GM19035 (cell line): ENCODE measurements around the gene PDE7B.

Source experiments
- ATAC-seq: cut with Tn5 transposase; IDR thresholded peaks from one replicate; pipeline ENCODE4 v1.9.1; 2021; ENCODE audit not compliant: unreplicated experiment

Gene PDE7B

GRCh38 chr6:135983093-135983492 lies 131.6 kb downstream of the PDE7B start:
- no peak for ATAC-seq

GRCh38 chr6:135983718-135984343 lies 132.3 kb downstream of the PDE7B start:
- no peak for ATAC-seq

DNA sequence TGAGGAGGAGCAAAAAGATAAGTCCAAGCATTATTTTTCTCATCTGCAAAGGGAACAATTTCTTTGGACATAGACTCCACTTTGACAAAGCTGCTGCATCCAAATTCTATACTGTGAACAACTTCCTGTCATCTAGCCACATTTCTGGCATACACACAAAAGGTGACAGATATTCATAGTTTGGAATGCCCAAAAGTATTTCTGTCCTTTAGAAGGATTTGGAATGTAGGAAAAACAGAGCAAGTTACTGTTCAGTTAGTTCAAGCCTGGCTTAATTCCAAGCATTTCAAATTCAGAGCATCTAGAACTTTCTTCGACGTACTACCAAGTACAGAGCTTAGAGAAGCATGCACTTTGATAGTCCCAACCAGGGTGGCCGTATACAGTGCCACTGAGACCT lies 134.0 kb downstream of the PDE7B start:
- ATAC-seq: no peak

DNA sequence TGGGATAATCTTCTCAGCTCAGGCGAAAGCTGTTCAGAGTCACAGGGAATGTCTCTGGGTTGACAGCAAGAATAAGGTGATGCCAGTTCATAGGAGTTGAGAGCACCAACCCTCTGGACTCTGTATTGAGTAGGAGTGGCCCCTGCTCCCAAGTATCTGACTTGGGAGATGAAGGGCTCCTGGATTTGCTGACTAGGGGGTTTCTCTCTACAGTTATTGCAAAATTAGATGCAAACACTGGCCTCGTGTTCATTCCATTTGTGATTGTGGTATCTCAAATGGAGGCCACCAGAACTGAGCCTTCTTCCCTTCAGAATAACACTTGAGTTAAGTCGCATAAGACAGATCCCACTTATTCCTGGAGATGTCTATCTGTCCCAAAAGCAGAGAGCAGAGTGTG lies 135.7 kb downstream of the PDE7B start:
- no peak for ATAC-seq

DNA sequence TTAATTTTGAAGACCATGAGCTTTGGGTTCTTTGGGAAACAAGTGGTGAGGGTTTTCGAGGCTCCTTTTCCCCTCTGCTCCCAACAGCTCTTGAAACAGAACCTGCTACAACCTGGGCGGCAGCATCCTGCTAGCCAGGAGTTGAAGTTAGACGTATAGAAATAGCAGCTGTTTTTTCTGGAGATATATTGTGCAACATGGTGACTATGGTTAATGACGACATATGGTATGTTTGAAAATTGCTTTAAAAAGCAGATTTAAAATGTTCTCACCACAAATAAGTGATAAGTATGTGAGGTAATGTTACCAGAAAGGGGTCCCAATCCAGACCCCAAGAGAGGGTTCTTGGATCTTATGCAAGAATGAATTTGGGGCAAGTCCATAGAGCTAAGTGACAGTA lies 138.9 kb downstream of the PDE7B start:
- ATAC-seq: no peak

DNA sequence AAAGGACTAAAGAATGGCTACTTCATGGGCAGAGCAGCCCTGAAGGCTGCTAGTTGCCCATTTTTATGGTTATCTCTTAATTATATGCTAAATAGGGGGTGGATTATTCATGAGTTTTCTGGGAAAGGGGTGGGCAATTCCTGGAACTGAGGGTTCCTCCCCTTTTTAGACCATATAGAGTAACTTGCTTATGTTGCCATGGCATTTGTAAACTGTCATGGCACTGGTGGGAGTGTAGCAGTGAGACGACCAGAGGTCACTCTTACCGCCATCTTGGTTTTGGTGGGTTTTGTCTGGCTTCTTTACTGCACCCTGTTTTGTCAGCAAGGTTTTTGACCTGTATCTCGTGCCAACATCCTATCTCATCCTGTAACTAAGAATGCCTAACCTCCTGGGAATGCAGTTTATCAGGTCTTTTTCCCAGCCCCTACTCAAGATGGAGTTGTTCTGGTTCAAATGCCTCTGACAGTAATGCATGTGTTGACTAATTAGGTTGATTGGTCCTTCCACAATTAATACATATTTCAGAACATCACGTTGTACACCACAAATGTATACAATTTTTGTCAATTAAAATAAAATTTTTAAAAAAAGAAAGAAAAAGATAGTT lies 139.5 kb downstream of the PDE7B start:
- no peak for ATAC-seq

- no peak for ATAC-seq
Observed at GRCh38 chr6:135992739-135993138, 141.2 kb downstream of the PDE7B start.

DNA sequence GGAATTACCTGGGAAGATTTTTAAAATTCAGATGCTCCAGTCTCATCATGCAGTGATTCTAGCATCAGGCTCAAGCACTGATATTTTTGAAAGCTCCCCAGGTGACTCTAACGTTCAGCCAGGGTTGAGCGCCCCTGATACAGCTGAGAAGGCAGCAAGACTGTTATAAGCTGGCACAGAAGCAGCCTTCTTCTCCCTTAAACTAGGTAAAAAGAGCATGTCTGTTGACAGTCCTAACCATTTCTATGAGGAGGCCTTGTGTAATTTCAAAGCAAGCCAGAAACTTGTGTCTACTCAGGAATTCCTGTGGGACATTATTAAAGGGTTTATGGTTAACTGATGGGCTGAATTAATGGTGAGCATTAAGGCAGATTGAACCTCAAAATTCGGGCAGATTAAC lies 141.9 kb downstream of the PDE7B start:
- ATAC-seq: no peak

GRCh38 chr6:135994857-135995544 lies 143.5 kb downstream of the PDE7B start:
- no peak for ATAC-seq

DNA sequence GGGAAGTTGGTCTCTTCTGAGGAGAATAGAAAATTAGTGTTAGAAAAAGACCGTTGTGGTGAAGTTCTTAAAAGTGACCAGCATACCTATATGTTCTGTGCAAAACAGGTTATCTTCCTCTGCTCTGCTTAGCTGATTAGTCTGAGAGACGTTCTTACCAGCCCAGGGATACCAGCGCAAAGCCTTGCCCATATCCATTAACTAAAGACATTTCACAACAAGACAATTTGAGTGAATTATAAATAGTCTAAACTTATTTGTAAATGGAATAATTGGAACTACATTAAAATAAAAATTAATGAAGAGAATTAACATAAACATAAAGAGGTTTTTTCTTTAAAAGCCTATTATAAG lies 144.0 kb downstream of the PDE7B start:
- ATAC-seq: no peak

GRCh38 chr6:135996668-135997067 lies 145.2 kb downstream of the PDE7B start:
- no peak for ATAC-seq

DNA sequence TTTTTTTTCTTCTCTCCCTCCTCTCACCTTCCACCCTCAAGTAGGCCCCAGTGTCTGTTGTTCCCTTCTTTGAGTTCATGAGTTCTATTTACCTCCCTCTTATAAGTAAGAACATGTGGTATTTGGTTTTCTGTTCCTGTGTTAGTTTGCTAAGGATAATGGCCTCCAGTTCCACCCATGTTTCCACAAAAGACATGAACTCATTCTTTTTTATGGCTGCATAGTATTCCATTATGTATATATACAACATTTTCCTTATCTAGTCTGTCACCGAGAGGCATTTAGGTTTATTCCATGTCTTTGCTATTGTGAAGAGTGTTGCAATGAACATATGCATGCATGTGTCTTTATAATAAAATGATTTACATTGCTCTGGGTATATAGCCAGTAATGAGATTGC lies 147.9 kb downstream of the PDE7B start:
- ATAC-seq: no peak

DNA sequence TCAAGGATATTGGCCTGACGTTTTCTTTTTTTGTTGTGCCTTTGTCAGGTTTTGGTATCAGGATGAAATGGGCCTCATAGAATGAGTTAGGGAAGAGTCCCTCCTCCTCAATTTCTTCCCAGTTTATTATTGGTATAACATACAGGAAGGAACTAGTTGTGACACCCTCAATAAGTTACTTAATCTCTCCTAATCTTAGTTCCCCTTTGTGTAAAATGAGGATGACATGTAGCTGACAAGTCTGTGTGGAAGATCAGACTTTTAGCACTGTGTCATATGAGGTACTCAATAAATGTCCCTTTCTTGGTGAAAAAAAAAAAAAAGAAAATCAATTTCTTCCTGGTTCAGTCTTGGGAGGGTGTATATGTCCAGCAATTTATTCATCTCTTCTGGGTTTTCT lies 155.8 kb downstream of the PDE7B start:
- ATAC-seq: no peak

DNA sequence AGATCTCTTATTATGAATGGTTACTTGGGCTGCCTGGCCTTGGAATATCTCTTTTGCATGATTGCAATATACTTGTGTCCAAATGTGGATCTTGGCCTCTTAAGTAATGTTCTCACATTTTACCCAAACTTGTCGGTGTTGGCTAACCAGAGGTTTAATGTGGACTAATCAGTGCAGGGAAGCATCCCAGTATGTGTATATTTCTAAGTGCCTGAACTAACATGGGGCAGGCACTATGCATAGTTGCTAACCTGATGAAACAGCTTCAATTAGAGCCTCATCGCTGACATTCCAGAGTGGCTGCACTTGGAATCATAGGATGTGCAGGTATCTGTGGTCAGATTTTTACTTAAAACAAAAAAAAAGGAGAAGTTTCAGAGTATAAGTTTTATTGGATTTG lies 160.0 kb downstream of the PDE7B start:
- ATAC-seq: no peak

- ATAC-seq: no peak
Observed at GRCh38 chr6:136012198-136012887, 160.8 kb downstream of the PDE7B start.

GRCh38 chr6:136012943-136013342 lies 161.4 kb downstream of the PDE7B start:
- ATAC-seq: no peak

DNA sequence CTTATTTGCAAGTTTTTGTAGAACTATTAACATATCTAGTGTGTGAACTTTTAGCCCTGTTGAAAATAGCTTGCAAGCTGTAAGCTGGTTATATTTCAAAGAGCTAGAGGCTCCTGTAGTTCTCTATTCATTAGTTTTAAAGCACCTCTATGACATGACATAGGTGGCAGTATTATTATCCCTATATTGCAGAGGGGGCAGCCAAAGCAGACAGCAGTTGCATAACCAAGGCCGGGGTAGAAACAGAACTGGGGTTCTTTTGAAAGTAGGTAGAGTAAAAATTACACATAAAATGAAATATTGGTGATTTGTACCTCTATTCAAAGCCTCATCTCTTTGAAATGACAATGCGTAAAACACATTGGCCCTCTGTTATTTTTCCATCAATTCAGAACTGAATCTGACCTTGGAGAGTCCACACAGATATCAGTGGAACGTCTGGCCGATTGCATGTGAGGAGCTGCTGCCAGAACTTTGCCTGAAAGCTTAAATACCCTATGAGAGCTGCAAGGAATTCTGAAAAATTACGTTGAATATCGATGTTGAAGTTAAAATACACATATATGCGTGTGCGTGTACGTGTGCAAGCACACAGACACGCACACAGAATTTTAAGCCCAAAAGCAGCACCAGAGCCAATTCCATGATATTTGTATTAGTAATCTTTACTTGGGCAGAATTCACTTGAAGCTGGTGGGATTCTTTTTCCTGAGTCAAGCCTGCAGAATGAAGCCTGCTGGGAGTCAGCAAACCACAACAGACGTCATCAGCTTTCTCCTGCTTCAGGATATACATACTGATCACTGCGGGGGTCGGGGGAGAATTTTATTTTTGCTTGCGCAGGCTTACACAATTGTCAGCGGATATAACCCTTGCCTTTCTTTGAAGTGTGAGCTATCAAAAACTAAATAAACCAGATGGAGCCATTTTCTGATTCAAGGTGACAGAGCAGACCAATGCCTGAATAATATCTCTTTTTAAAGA lies 163.2 kb downstream of the PDE7B start:
- no peak for ATAC-seq

DNA sequence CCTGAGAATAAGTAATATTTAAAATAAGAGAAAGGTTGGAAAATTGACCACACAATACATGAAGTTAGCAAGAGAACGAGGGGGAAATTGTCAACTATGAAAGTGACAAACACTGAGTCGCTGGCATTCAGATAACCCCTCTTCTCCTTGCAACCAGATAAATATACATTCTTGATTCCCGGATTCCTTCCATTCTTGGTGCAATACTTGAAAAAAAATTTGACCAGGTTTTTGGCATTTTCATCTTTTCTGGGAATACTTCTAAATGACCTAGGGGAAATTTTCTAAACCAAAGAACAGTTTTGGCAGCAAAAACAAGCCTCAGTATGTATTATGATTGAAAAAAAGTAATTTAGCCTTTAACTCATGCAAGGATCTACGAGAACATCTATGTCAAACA lies 164.0 kb downstream of the PDE7B start:
- no peak for ATAC-seq

DNA sequence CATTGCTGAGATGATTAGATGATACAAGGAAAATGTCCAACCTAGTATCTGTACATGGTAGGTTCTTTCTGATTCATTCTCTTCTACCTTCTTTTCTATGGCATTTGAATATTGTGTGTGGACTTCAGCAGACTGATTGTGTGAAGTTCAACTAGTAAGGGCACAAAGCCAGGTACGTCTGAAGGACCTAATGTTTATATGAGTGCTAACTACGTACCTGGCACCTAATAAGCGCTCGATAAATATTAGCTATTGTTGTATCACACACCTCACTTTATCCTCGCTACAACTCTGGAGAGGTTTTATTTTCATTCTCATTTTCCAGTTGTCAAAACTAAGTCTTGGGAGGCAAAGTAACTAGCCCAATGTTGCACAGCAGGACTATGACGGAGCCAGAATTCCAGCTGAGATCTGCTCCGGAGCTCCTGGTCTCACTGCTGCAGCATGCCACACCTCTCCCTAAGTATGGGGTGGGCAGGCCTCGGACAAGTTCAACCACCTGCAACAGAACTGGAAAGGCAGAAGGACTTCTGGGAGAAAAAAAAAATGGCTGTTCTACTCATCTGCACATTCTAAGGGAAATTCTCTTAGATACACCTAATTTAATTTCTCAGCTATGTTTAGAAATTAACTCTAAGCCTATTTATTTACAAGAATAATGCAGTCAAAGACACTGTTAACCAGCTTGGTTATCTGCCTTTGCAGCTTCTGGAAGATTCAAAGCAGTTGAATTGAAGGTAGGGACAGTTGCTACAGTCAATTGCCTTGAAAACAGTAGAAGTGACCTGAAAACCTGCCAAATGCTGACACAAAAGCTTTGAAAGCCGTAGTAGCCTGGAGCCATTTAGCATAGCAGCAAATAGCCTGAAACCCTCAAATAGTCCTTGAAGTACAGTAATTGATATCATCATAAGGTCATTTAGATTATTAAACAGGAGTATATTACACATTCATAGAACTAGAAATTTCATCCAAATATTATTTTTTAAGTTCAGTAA lies 165.0 kb downstream of the PDE7B start:
- ATAC-seq: no peak

DNA sequence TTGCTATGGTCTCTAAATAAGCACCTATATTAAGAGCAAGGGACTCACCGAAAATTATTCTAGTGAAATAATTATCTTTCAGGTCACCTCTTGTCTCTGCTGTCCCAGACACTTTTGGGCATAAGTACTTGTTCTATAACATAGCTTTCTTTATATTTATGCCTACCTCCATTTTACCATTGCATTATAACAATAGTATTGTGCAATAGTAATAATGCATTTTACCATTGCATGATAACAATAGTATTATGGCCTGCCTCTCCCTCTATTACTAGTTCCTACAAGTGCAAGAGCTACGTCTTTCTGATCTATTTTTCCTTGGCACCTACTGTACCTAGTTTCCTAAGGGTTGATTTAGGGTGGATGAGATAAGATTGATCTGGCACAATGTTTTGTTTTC lies 169.2 kb downstream of the PDE7B start:
- no peak for ATAC-seq
